ENCODE data around the gene MORN5. TPM values are rescaled to one million over a fixed set of nuclear protein-coding genes. Genes with fewer than 3 reads are reported as not detected.

MORN5 gene
- total and polyA plus RNA-seq, 9 of the 15 experiments (the other 6 are each of a cell fraction or from before 2014, with no cell fraction given), result not detected

DNA sequence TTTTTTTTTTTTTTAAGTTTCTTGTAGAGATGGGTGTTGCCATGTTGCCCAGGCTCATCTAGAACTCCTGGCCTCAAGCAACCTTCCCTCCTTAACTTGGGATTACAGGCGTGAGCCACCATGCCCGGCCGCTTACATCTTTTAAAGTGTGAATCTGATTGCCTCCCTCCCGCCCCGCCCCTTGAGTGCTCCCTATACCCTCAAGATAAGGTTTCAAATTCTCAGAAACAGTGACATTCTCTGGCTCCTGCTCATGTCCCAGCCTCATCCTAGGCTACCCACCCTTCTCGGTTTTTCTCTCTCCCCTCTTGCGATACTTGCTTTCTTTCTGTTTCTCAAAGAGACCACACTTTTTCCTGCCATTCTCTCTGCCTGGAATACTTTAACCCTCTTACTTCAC, 12.4 kb downstream of the MORN5 start (continued):
- TF ChIP-seq HDAC1 (IDR thresholded peaks at IDR 0.05), result 0 out of 4 replicates have a peak, but pooled peaks of 1 of the 2 experiments have one; percentile 26
- TF ChIP-seq ZEB2 (IDR thresholded peaks at IDR 0.05), result no peak
- no peak for TF ChIP-seq SMAD2 (IDR thresholded peaks at IDR 0.05; ENCODE audit: low read depth, low read length)
- TF ChIP-seq PHF8 (IDR thresholded peaks at IDR 0.05; ENCODE audit: borderline replicate concordance, low read length), result no peak
- no peak for TF ChIP-seq ZNF561 (CRISPR knock-in tag; conservative IDR thresholded peaks at IDR 0.05)
- no peak for TF ChIP-seq TEAD1 (CRISPR knock-in tag; IDR thresholded peaks at IDR 0.05)
- no peak for TF ChIP-seq FOXP1 (CRISPR knock-in tag; IDR thresholded peaks at IDR 0.05)
- no peak for TF ChIP-seq SMAD4 (CRISPR knock-in tag; conservative IDR thresholded peaks at IDR 0.05)
- peak; percentile 77 for TF ChIP-seq ZNF263 (CRISPR knock-in tag; IDR thresholded peaks at IDR 0.05; ENCODE audit: borderline replicate concordance)
- TF ChIP-seq PPARD (CRISPR knock-in tag; IDR thresholded peaks at IDR 0.05), result no peak
- 0 out of 2 replicates have a peak, but pooled peaks have one; percentile 6 for TF ChIP-seq CBFA2T3 (IDR thresholded peaks at IDR 0.05)
- TF ChIP-seq KDM2B (CRISPR knock-in tag; IDR thresholded peaks at IDR 0.05), result no peak
- TF ChIP-seq, protein P1, sequence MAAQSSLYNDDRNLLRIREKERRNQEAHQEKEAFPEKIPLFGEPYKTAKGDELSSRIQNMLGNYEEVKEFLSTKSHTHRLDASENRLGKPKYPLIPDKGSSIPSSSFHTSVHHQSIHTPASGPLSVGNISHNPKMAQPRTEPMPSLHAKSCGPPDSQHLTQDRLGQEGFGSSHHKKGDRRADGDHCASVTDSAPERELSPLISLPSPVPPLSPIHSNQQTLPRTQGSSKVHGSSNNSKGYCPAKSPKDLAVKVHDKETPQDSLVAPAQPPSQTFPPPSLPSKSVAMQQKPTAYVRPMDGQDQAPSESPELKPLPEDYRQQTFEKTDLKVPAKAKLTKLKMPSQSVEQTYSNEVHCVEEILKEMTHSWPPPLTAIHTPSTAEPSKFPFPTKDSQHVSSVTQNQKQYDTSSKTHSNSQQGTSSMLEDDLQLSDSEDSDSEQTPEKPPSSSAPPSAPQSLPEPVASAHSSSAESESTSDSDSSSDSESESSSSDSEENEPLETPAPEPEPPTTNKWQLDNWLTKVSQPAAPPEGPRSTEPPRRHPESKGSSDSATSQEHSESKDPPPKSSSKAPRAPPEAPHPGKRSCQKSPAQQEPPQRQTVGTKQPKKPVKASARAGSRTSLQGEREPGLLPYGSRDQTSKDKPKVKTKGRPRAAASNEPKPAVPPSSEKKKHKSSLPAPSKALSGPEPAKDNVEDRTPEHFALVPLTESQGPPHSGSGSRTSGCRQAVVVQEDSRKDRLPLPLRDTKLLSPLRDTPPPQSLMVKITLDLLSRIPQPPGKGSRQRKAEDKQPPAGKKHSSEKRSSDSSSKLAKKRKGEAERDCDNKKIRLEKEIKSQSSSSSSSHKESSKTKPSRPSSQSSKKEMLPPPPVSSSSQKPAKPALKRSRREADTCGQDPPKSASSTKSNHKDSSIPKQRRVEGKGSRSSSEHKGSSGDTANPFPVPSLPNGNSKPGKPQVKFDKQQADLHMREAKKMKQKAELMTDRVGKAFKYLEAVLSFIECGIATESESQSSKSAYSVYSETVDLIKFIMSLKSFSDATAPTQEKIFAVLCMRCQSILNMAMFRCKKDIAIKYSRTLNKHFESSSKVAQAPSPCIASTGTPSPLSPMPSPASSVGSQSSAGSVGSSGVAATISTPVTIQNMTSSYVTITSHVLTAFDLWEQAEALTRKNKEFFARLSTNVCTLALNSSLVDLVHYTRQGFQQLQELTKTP (IDR thresholded peaks at IDR 0.05; ENCODE audit: low read depth in 1 of 2, partially characterized antibody in 2 of 2), result no peak
- 0 out of 2 replicates have a peak, but pooled peaks have one; percentile 6 for TF ChIP-seq ZBTB33 (CRISPR knock-in tag; IDR thresholded peaks at IDR 0.05)
- TF ChIP-seq ETV5 (CRISPR knock-in tag; IDR thresholded peaks at IDR 0.05; ENCODE audit: low read depth), result no peak
- TF ChIP-seq, protein P2, sequence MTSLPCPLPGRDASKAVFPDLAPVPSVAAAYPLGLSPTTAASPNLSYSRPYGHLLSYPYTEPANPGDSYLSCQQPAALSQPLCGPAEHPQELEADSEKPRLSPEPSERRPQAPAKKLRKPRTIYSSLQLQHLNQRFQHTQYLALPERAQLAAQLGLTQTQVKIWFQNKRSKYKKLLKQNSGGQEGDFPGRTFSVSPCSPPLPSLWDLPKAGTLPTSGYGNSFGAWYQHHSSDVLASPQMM (CRISPR knock-in tag; IDR thresholded peaks at IDR 0.05), result no peak
- TF ChIP-seq GATA2 (CRISPR knock-in tag; IDR thresholded peaks at IDR 0.05), result no peak
- TF ChIP-seq ZNF408 (CRISPR knock-in tag; IDR thresholded peaks at IDR 0.05; ENCODE audit: low read depth), result no peak
- no peak for TF ChIP-seq EP300 (IDR thresholded peaks at IDR 0.05; ENCODE audit: low read length)
- peak; percentile 20; the same call in 1 of the 2 replicates for TF ChIP-seq ARID1B (IDR thresholded peaks at IDR 0.05)
- no peak for TF ChIP-seq HMGN3 (IDR thresholded peaks at IDR 0.05; ENCODE audit: borderline replicate concordance, extremely low read depth, insufficient read length, low read depth, low read length)
- TF ChIP-seq, protein P3, sequence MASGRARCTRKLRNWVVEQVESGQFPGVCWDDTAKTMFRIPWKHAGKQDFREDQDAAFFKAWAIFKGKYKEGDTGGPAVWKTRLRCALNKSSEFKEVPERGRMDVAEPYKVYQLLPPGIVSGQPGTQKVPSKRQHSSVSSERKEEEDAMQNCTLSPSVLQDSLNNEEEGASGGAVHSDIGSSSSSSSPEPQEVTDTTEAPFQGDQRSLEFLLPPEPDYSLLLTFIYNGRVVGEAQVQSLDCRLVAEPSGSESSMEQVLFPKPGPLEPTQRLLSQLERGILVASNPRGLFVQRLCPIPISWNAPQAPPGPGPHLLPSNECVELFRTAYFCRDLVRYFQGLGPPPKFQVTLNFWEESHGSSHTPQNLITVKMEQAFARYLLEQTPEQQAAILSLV (tag; IDR thresholded peaks at IDR 0.05), result no peak

All from K562 (cell line).